HG03565 (cell line): ENCODE measurements around the gene SAT1.

Experiments
- ATAC-seq: cut with Tn5 transposase; IDR thresholded peaks from one replicate; pipeline ENCODE4 v1.9.1; 2021; ENCODE audit warnings: mild to moderate bottlenecking, moderate library complexity; ENCODE audit not compliant: unreplicated experiment

SAT1 gene

DNA sequence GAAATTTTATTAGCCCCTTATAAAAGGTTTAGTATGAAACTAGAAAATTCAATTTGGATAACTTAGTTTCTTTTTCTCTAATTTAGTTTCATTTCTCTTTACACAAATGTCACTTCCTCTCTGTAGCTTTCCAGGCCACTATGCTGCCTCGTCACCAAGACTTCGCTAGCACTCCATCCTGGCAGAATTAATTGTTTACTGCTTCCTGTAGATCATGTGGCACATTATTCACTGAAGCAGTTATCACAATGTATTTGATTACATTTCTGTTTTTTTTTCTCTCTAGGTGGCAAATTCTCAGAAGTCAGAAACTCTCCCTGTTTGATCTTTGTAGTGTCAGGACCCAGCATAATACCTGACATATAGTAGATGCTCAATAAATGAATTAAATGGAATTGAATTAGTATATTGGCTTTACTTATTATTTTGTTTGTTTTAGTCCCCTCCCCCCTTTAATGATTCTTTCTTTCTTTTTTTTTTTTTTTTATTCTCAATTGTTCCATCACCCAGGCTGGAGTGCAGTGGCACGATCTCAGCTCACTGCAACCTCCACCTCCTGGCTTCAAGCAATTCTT lies 9.3 kb upstream of the SAT1 start:
- peak; percentile 91 for ATAC-seq

DNA sequence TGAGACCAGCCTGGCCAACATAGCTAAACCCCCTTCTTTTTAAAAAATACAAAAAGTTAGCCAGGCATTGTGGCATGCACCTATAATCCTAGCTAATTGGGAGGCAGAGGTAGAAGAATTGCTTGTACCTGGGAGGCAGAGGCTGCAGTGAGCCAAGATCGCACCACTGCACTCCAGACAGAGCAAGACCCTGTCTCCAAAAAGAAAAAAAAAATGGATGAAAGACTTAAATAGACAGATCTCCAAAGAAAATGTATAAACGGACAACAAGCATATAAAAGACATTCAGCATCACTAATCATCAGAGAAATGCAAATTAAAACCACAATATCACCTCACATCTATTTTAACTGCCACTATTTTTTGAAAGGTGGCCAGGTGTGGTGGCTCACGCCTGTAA lies 6.6 kb upstream of the SAT1 start:
- no peak for ATAC-seq

DNA sequence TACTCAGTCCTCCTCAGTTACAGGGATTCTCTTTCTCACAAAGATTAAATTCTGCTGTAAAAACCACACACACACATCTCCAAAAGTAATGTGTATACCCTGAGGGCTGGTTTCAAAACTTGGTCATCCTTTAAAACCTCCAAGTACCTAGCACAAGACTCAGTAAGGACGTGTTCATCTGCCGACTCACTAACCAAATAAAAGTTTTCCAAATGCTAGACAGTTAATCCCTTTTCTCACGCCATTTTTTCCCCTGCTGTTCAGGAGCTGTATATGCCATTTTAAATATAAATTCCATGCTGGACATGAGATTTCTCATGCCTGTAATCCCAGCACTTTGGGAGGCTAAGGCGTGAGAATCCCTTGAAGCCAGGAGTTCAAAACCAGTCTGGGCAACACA lies 3.9 kb upstream of the SAT1 start:
- no peak for ATAC-seq

DNA sequence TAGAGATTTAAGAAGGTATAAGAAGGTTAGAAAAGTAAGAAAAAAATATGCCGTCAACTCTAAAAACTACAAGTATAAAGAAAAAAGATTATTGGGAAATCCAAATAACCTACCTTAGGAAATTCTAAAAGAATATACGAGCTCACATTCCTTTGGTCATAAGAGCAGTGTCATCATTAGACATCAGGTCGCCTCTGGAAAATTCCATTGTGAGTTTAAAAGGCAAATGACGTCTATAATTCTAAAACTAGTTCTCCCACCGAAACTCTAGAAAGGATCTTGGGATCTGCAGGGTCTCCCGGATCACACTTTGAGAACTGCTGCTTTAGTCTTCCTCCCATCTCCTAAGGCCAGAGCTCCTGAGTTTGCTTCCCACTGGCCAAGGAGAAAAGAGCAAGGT lies 518 bp upstream of the SAT1 start:
- ATAC-seq = no peak

DNA sequence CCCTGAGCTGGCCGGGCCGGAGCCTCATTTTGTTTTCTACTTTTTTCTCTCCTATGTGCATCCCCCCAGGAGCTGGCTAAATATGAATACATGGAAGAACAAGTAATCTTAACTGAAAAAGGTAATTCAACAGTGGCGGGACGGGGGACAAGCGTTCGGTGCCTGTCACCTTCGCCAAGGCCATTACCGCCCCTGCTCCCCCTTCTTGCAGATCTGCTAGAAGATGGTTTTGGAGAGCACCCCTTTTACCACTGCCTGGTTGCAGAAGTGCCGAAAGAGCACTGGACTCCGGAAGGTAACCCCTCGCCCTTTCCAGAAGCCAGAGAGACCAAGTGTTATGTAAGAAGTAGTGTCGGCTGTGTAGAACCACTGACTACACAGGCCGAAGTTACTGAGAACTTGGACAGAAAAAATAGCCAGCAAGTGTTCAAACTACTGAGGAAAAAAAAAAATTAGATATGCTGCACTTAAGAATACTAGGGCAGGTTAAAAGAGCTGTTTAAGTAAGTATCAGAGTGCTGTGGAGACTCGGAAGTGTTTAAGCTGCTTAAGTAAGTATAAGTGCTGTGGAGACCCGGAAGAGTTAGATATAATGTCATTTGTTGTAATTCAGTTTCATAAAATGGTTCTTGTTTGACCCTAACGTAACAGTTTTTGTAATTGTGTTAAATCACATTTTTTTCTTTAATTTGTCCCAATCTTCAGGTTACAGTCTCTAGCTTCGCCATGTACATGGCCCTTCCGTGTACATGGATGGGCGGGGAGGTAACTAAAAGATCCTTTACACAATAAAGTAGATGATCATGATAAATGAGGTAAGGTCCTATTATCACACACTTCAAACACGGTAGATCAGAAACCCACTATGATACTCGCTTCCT lies 856 bp downstream of the SAT1 start:
- no peak for ATAC-seq

DNA sequence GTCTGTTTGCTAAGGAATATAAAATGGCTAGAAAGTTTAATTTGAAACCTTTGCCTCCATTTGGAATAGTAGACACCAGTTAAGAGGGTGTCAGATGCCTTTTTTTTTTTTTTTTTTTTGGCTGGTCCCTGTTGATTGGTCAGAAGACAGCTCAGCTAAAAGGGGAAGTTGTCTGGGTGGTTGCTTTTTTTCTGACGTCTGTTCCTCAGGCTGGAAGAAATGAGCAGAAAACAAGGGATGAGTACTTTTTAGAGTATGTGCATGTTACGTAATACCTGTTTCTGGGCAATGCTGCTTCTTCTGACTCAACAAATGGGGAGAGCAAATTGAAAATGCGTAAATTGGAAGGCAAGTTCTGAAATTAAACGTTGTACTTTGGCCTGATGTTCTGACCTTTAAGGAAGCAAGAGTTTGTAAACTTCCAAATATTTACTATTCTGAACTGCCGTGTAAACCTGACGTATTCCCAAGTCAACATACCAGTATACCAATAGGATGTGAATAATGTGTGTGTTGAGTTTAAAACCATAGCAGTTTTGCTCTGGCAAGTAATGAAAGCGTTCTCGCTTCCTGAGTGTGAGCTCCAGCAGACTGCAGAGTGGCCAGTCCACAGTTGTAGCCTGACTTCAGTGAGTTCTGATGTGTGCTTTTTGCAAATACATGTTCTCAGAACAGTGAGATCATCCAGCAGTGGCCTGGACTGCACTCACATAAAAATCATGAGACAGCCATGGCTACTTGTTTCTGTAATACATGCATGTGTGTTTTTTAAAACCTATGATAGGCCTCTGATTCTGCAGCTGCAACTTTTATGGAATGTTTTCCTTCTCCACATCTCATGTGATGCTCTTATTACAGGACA lies 1.7 kb downstream of the SAT1 start:
- ATAC-seq = no peak

DNA sequence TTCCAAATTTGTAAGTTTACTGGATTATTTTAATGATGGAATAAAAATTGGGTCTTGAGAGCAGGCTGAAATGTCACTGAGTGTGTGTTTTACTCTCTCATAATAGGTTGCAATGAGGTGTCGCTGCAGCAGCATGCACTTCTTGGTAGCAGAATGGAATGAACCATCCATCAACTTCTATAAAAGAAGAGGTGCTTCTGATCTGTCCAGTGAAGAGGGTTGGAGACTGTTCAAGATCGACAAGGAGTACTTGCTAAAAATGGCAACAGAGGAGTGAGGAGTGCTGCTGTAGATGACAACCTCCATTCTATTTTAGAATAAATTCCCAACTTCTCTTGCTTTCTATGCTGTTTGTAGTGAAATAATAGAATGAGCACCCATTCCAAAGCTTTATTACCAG lies 2.6 kb downstream of the SAT1 start:
- ATAC-seq = no peak

DNA sequence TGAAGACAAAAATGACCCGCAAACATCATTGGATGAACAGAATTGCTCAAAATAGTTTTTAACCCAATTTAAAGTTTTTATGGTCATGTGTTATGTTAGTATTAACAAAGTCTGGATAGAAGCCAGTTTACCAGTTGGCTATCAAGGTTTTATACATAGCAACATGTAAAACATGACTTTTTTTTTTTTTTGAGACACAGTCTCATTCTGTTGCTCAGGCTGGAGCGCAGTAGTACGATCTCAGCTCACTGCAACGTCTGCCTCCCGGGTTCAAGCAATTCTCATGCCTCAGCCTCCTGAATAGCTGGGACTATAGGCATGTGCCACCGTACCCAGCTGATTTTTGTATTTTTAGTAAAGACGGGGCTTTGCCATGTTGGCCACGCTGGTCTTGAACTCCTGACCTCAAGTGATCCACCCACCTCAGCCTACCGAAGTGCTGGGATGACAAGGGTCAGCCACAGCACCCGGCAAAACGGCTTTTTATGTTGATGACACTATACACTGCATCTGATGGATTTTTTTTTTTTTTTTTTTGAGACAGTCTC lies 3.4 kb downstream of the SAT1 start:
- no peak for ATAC-seq

DNA sequence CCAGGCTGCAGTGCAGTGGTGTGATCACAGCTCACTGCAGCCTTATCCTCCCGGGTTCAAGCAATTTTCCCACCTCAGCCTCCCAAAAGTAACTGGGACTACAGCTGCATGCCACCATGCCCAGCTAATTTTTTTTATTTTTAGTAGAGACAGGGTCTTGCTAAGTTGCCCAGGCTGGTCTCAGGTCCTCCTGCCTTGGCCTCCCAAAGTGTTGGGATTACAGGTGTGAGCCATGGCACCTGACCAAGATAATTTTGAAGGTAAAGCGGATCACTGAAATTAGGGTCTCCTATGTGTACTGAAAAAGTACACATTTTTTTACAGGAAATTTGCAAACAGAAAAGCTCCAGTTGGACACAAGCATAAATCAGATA lies 4.8 kb downstream of the SAT1 start:
- ATAC-seq = no peak

DNA sequence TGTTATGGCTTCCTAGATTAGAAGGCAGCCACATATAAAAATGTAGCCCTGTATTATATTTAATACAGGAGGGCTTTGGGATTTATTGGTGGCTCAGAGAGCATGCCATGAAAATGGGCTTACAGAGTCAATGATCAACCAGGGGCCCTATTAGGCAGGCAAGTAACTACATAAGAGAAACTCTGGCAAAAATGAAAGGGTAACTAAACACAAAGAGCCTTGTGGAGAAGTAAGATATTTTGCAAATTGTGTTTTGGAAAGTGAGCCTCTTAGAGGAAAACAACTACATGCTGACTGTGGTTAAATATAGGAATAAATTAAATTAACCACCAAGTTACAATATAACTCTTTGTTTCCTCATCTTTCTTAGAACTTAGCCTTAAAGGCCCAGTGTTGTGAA lies 5.5 kb downstream of the SAT1 start:
- ATAC-seq = no peak

DNA sequence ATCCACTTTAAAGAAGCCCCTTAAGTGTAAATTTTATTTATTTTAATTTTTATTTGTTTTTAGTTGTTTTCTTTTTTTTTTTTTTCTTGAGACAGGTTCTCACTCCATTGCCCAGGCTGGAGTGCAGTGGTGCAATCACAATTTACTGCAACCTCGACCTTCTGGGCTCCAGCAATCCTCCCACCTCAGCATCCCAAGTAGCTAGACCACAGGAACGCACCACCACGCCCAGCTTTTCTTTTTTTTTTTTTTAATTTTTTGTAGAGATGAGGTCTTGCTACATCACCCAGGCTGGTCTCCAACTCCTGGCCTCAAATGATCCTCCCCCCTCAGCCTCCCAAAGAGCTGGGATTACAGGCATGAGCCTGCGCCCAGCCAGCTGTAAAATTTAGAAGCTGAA lies 6.0 kb downstream of the SAT1 start:
- ATAC-seq = no peak

DNA sequence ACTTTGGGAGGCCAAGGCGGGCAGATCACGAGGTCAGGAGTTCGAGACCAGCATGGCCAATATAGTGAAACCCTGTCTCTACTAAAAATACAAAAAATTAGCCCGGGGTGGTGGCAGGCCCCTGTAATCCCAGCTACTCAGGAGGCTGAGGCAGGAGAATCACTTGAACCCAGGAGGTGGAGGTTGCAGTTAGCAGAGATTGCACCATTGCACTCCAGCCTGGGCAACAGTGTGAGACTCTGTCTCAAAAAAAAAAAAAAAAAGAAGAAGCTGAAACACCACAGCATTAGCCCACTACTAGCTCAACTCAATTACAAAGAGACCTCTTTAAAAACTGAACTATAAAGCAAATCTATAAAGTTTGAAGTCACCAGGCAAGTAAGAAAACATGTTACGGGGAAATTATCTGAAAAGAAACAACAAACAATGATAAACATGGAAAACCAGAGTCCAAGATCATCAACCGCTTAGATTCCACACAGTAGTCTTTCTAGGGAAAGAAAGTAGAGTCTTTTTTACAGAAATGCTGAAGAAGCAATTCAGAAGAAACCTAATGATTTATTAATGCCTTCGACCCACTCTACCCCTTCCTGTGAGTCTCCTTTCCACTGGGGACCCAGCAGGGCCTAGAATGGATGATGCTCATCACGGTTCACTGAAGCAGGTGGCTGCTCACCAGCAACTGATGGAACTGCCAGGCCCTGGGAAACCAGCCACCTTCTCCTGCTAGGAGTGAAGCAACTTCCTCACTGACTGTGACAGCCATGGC lies 6.6 kb downstream of the SAT1 start:
- ATAC-seq = no peak

DNA sequence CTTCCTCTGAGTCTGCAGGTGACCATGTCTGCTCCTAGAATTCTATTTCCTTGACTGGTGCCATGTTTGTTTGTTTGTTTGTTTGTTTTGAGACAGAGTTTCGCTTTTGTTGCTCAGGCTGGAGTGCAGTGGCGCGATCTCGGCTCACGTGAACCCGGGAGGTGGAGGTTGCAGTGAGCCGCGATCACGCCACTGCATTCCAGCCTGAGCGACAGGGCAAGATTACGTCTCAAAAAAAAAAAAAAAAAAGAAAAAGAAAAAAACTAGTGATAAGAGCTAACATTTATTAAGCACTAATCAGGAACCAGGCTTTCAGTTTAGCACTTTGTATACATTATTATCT lies 7.2 kb downstream of the SAT1 start:
- no peak for ATAC-seq

DNA sequence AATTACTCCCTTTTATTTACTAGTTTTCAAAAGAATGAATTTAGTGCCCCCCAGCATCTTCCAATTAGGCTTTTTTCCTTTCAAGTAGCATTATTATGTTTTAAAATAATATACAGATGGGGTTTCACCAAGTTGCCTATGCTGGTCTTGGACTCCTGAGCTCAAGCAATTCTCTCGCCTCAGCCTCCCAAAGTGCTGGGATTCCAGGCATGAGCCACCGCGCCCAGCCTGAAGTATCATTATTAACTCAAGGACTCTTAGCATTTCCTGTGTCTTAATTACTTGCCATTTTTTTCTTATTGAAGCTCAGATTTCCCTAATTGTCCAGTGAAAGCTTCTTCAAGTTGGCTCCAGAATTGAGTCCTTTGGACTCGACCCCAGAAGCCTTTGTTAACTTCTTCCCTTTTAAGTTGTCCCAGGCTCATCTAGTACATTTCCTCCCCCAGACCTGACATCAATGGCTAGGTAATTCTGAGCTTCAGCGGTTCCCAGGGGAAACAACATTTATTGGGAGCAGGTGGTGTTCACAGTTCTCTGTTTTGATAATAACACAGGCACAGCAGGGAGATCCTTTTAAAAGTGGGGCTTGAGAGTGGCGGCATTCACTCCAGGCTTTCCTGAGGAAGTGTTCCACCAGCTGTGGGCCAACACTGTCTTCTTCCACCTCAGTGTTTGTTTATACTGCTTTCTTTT lies 10.0 kb downstream of the SAT1 start:
- ATAC-seq = no peak

DNA sequence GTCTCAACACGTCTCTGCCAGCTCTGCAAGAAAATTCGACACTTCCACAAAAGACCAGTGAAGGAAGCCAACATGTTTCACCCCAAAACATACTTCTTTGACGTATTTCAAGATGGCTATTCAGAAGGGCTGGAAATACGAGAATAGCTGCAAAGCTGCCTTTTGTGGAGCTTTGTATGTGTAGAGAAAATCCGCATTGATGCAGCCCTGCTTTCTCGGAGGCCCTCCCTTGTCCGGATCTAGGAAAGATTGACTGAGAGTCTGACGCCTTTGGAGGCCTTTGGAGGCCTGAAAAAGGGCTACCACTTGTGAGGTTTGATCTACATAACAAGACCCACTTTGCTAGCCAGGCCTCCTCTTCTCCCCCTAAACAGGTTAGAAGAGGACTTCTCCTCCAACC lies 12.2 kb downstream of the SAT1 start:
- ATAC-seq = no peak

DNA sequence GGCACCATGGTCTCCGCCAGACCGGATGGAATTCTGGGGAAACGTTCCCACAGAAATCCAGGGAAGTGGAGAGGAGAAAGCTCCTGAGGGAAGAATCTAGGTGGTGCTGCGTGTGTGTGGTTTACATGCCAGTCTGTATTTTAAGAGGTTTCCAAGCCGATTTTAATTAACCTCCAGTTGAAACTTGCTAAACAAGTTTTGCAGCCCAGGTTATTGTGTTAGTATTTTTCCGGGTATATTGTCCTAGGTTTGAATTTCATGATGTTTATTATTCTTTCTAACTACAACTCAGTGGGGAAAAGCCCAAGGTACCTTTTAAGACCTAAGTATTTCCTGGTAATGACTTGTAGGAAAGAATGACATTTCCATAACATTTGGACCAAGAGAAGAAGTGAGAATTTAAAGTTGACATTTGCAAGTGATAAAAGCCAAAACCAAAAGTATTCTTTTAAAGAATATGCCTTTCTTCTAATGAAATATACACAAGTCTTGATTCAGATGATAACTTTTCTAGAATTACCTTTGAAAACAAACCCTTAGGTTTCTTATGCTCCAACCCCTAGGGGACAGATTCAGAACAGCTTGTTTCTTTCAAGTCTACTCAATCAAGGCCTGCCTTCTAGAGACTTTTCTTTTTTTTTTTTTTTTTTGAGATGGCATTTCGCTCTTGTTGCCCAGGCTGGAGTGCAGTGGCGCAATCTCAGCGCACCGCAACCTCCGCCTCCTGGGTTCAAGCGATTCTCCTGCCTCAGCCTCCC lies 14.6 kb downstream of the SAT1 start:
- ATAC-seq = no peak

DNA sequence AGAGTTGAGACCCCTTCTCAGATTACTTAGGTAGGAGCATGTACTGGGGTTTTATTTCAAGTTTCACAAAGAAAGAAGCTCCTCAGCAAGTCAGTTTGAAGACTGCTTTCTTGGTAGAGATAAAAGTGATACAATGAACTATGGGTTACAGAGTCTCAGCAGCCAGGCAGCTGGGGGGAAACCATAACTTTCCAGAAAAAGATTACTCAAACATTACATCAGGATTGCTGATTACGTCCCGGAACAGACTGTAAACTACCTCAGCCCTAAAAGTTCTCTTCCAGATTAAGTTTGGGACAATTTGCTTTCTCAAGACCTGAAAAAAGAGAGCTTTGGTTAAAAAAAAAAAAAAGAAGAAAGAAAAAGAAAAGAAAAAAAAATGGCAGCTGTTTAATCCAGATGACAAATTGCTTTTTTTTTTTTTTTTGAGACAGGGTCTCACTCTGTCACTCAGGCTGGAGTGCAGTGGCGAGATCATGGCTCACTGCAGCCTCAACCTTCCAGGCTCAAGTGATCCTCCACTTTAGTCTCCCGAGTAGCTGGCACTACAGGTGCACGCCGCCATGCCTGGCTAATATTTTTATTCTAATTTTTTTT lies 16.6 kb downstream of the SAT1 start:
- ATAC-seq = no peak

DNA sequence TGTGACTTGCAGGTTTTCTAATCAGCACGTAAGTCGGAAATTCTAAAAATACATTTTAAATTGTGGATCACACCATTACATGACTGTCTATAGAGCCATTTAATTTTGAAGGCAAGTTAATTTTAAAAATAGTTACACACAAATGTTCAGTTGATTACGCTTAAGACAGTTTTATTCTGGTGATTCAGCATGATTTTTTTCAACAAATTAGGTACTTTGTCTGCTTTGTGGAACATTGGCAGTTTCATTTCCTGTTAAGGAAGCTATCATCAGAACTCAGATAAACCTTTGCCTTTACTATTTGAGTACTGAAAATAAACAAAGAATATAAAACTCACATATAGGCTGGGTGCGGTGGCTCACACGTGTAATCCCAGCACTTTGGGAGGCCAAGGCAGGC lies 19.5 kb downstream of the SAT1 start:
- no peak for ATAC-seq

DNA sequence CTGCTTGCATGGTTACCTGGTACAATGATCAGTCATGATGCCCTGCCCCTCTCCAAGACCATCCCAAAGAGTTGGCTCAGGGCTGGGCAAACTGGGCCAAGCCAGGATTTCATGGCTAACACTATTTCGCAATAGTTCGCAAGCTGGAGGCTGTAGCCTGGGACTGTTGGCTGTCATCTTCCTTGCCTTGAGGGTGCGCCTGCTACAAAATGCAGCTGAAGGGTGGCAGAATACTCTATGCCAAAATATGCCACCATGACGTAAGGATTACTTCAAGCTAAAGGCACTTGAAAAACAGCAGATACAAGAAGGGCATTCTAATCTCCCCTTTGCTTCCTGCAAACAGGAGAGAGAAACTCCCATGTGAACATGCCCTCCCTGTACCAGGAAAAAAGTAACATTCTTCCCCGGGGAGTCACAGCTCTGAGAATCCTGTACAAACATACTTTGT lies 21.0 kb downstream of the SAT1 start:
- no peak for ATAC-seq
